Measurements from ENCODE around the gene FDCSP. TPM values are rescaled to one million over a fixed set of nuclear protein-coding genes. Genes with fewer than 3 reads are reported as not detected.

Gene FDCSP
- total and polyA plus RNA-seq, 2 donors (not counting 3 experiments of a cell fraction or from before 2014, with no cell fraction given), result not detected

- no peak for TF ChIP-seq GATA2 (IDR thresholded peaks at IDR 0.05; ENCODE audit: insufficient read depth, insufficient read length, low read depth, low read length)
- TF ChIP-seq EZH2 (IDR thresholded peaks at IDR 0.05; ENCODE audit: borderline replicate concordance, low read depth, low read length, severe bottlenecking), result no peak
- no peaks in the 10 kb centered on the region for H3K4me1 ChIP-seq (ENCODE audit: control insufficient read depth, extremely low read depth, insufficient read depth, low read length)
- no peak overlapping the region for H3K4me2 ChIP-seq (ENCODE audit: insufficient read depth, low read length)
- H3K9ac ChIP-seq (replicated peaks; ENCODE audit: extremely low read depth, insufficient read depth, low read length), result no peak overlapping the region
- intact Hi-C loops (cut with micrococcal nuclease), result no loop called here
- dilution Hi-C loops (cut with MboI; ENCODE audit: extremely low pct_ligation_motif_present, low sequenced_read_pairs), result no loop called here
- no peak overlapping the region for H2AFZ ChIP-seq (ENCODE audit: low read depth, low read length)
- ChIA-PET POLR2A (no interaction called here), CTCF (interaction anchor here (1.0 kb wide), 1 partner anchor 19 kb away, joined by 4 read pairs; no protein-coding TSS in a partner anchor)
- no peaks in the 10 kb centered on the region for H3K36me3 ChIP-seq (ENCODE audit: control insufficient read depth in 2 of 2, extremely low read depth in 1 of 2, insufficient read depth in 2 of 2, low read length in 2 of 2)
- no peaks in the 10 kb centered on the region for H3K79me2 ChIP-seq (ENCODE audit: control insufficient read depth, insufficient read depth, low read length)
- H4K20me1 ChIP-seq (replicated peaks; ENCODE audit: control insufficient read depth, extremely low read depth, insufficient read depth, low read length), result no peaks in the 10 kb centered on the region
- no peak overlapping the region for H3K27ac ChIP-seq (ENCODE audit: insufficient read depth, low read depth, low read length)
- H3K27me3 ChIP-seq (ENCODE audit: control insufficient read depth in 2 of 2, insufficient read depth in 2 of 2, low read length in 2 of 2), result no peaks in the 10 kb centered on the region
- DNase-seq (ENCODE audit: low read depth, low spot score) (no peak), FAIRE-seq (no peak)
- BruUV-seq (replicated peaks), result no TSS peak
- no peak overlapping the region for H3K4me3 ChIP-seq (replicated peaks in 1 of 3; ENCODE audit: insufficient read depth in 1 of 3, low read depth in 1 of 3, low read length in 3 of 3)
- H3K9me3 ChIP-seq (replicated peaks; ENCODE audit: control insufficient read depth, insufficient read depth, low read length), result no peaks in the 10 kb centered on the region
- H3K9me1 ChIP-seq (replicated peaks; ENCODE audit: control insufficient read depth, extremely low read depth, insufficient read depth, low read length), result no peaks in the 10 kb centered on the region
Observed at GRCh38 chr4:70251250-70251944, 25.5 kb downstream of the FDCSP start.

GRCh38 chr4:70251945-70252277 lies 26.0 kb downstream of the FDCSP start:
- Histone ChIP-seq H3K4me3 (replicated peaks in 1 of 3; ENCODE audit: insufficient read depth in 1 of 3, low read depth in 1 of 3, low read length in 3 of 3) (no peak overlapping the region), H3K9me3 (replicated peaks; ENCODE audit: control insufficient read depth, insufficient read depth, low read length) (no peaks in the 10 kb centered on the region), H4K20me1 (replicated peaks; ENCODE audit: control insufficient read depth, extremely low read depth, insufficient read depth, low read length) (no peaks in the 10 kb centered on the region), H3K4me2 (ENCODE audit: insufficient read depth, low read length) (no peak overlapping the region), H3K9ac (replicated peaks; ENCODE audit: extremely low read depth, insufficient read depth, low read length) (no peak overlapping the region), H3K36me3 (ENCODE audit: control insufficient read depth in 2 of 2, extremely low read depth in 1 of 2, insufficient read depth in 2 of 2, low read length in 2 of 2) (no peaks in the 10 kb centered on the region), H3K4me1 (ENCODE audit: control insufficient read depth, extremely low read depth, insufficient read depth, low read length) (no peaks in the 10 kb centered on the region), H3K79me2 (ENCODE audit: control insufficient read depth, insufficient read depth, low read length) (no peaks in the 10 kb centered on the region), H3K27ac (ENCODE audit: insufficient read depth, low read depth, low read length) (no peak overlapping the region), H2AFZ (ENCODE audit: low read depth, low read length) (no peak overlapping the region), H3K9me1 (replicated peaks; ENCODE audit: control insufficient read depth, extremely low read depth, insufficient read depth, low read length) (no peaks in the 10 kb centered on the region), H3K27me3 (ENCODE audit: control insufficient read depth in 2 of 2, insufficient read depth in 2 of 2, low read length in 2 of 2) (no peaks in the 10 kb centered on the region)
- no TSS peak for BruUV-seq (replicated peaks)
- POLR2A ChIA-PET, result no interaction called here
- FAIRE-seq (no peak), DNase-seq (ENCODE audit: low read depth, low spot score) (no peak)
- CTCF ChIA-PET, result interaction anchor here (0.9 kb wide), 1 partner anchor 18 kb away, joined by 3 read pairs; no protein-coding TSS in a partner anchor
- TF ChIP-seq POLR2AphosphoS5 (IDR thresholded peaks at IDR 0.05; ENCODE audit: insufficient read depth, low read depth, low read length) (no peak), EZH2 (IDR thresholded peaks at IDR 0.05; ENCODE audit: borderline replicate concordance, low read depth, low read length, severe bottlenecking) (no peak), JUN (IDR thresholded peaks at IDR 0.05; ENCODE audit: borderline replicate concordance, insufficient read depth, insufficient read length, low read depth) (no peak)
- intact Hi-C loops (cut with micrococcal nuclease), result no loop called here
- dilution Hi-C loops (cut with MboI; ENCODE audit: extremely low pct_ligation_motif_present, low sequenced_read_pairs), result no loop called here
